Measurements from ENCODE around the gene REPIN1. TPM values are rescaled to one million over a fixed set of nuclear protein-coding genes. Genes with fewer than 3 reads are reported as not detected.

Gene REPIN1
- total RNA-seq, 1 experiment from 2014 or later = 106 TPM

DNA sequence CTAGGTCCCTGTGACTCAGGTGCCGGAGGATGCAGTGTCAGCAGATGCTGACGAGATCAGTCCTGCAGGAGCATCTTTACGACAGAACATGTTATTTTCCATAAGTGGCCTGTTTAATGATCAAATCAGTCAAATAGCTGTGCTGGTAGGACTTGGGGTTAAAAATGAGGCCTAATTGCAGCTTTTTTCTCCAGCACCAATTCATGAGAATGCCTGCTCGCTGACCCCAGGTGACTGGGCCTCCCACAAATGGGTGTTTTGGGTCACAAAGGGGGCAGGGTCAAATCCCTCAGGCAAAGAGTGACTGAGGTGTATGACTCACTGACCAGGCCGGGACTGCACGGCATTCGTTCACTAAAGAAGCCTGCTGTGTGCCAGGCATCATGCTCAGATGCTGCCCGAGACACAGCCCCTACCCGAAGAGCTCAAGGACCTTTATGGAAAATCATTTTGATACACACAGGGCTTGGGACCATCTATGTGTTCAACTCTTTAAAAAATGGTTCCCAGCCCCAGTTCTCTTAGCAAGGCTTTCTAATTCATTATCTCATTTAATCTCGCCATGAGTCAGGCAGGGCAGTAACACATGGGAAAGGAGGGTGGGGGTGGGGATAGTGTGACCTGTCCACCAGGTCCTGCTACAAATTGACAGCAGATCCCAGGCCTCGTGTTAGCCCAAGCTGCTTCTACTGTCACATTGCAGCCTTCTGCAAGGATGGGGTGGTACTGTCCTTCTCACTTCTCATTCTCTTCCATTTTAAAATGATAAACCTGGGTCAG, 31.6 kb downstream of the REPIN1 start:
- Histone ChIP-seq H2BK15ac (ENCODE audit: low read depth, low read length) (no peak overlapping the region), H3K4me1 (ENCODE audit: insufficient read depth, low read length) (peaks cover 41% of the 10 kb centered on the region)

More for the DNA sequence above, 31.6 kb downstream of the REPIN1 start:
- Histone ChIP-seq H2BK20ac (ENCODE audit: low read depth, low read length, poor library complexity, severe bottlenecking) (no peak overlapping the region), H3K79me1 (ENCODE audit: insufficient read depth, low read depth, low read length, poor library complexity, severe bottlenecking) (no peaks in the 10 kb centered on the region), H4K91ac (ENCODE audit: insufficient read length, low read depth, low read length) (no peak overlapping the region), H3K23ac (ENCODE audit: insufficient read length, low read depth, low read length) (no peak overlapping the region), H3K9me3 (ENCODE audit: control insufficient read depth, low read depth, low read length) (no peaks in the 10 kb centered on the region), H2AFZ (ENCODE audit: low read length) (no peak overlapping the region), H2BK12ac (ENCODE audit: insufficient read length, low read depth, low read length) (peak overlapping the region; percentile 18), H3K18ac (ENCODE audit: insufficient read length, low read depth, low read length) (peak overlapping the region; percentile 72), H3T11ph (ENCODE audit: low read length) (peak overlapping the region; percentile 10), H3K4me2 (ENCODE audit: insufficient read depth, insufficient read length, low read length) (no peak overlapping the region), H3K23me2 (ENCODE audit: insufficient read length, low read depth, low read length, poor library complexity, severe bottlenecking) (peaks cover 5% of the 10 kb centered on the region), H3K27ac (ENCODE audit: insufficient read length, low read depth, low read length) (peak overlapping the region; percentile 91), H2BK120ac (ENCODE audit: low read depth, low read length, poor library complexity, severe bottlenecking) (peak overlapping the region; percentile 89), H3K79me2 (ENCODE audit: insufficient read depth, low read length) (no peaks in the 10 kb centered on the region), H3K56ac (ENCODE audit: insufficient read length, low read depth, low read length) (no peak overlapping the region), H4K5ac (ENCODE audit: insufficient read length, low read depth, low read length) (no peak overlapping the region), H3K4ac (ENCODE audit: low read depth, low read length) (no peak overlapping the region), H2BK5ac (ENCODE audit: insufficient read length, low read length) (no peak overlapping the region), H3K14ac (ENCODE audit: insufficient read depth, low read length) (peak overlapping the region; percentile 59; the same call in 1 of the 2 replicates), H2AK5ac (ENCODE audit: insufficient read length, low read length) (no peak overlapping the region), H3K9ac (ENCODE audit: extremely low read depth, insufficient read length, low read length) (no peak overlapping the region), H4K20me1 (ENCODE audit: control insufficient read depth, insufficient read depth, insufficient read length) (no peaks in the 10 kb centered on the region), H3K27me3 (ENCODE audit: insufficient read depth, low read length) (no peaks in the 10 kb centered on the region), H4K8ac (replicated peaks; ENCODE audit: insufficient read length, low read depth, low read length) (no peak overlapping the region)
- peak overlapping the region; percentile 99 for H3K27ac Mint-ChIP-seq
- peaks cover 69 to 73% of the 10 kb centered on the region in 2 experiments for H3K4me1 Mint-ChIP-seq
- no peaks in the 10 kb centered on the region; a peak in 1 of 5 replicates for H3K9me3 Mint-ChIP-seq
- peaks cover 19 to 31% (median 24%) of the 10 kb centered on the region in 3 experiments for H3K36me3 Mint-ChIP-seq (ENCODE audit: insufficient read depth in 1 of 3, low read depth in 3 of 3)
- no CpG with 5 or more reads among the region's 11 CpGs for WGBS (ENCODE audit: extremely low coverage, insufficient read length, low lambda C conversion rate)
- DNase-seq = peak; percentile 28
- no peaks in the 10 kb centered on the region for H3K27me3 Mint-ChIP-seq (ENCODE audit: low read depth)
- H3K4me3 Mint-ChIP-seq = peak overlapping the region; percentile 10 to 41; a peak in 4 of 5 replicates
- TF ChIP-seq, protein P1, sequence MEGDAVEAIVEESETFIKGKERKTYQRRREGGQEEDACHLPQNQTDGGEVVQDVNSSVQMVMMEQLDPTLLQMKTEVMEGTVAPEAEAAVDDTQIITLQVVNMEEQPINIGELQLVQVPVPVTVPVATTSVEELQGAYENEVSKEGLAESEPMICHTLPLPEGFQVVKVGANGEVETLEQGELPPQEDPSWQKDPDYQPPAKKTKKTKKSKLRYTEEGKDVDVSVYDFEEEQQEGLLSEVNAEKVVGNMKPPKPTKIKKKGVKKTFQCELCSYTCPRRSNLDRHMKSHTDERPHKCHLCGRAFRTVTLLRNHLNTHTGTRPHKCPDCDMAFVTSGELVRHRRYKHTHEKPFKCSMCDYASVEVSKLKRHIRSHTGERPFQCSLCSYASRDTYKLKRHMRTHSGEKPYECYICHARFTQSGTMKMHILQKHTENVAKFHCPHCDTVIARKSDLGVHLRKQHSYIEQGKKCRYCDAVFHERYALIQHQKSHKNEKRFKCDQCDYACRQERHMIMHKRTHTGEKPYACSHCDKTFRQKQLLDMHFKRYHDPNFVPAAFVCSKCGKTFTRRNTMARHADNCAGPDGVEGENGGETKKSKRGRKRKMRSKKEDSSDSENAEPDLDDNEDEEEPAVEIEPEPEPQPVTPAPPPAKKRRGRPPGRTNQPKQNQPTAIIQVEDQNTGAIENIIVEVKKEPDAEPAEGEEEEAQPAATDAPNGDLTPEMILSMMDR (conservative IDR thresholded peaks at IDR 0.05) = no peak

All from H9 (cell line).